HL-60 (cell line): Measurements from ENCODE around the gene PRDM16.

Experiments
- DNase-seq, 2 experiments: peaks; one replicate each; pipeline ENCODE4 v3.0.0-alpha.2; 2010 to 2020; ENCODE audit warnings: low read depth in 1 of 2, low spot score in 1 of 2
- H3K27ac ChIP-seq: fragments of 250-450 bp; sonication (Bioruptor Pico); replicated peaks from 2 replicates; pipeline ENCODE4 v1.5.1; 2020; ENCODE audit warnings: mild to moderate bottlenecking, moderate library complexity
- H3K27me3 ChIP-seq: fragments of 250-450 bp; sonication (Bioruptor Pico); 2 replicates; pipeline ENCODE4 v1.5.1; 2021; ENCODE audit warnings: mild to moderate bottlenecking, moderate library complexity; ENCODE audit not compliant: insufficient read depth, poor library complexity, severe bottlenecking
- H3K4me3 ChIP-seq: replicated peaks from 2 replicates; pipeline ENCODE4 v1.5.1; 2011; ENCODE audit warnings: mild to moderate bottlenecking, control low read depth, low read length; ENCODE audit not compliant: insufficient read depth
- GABPA ChIP-seq: IDR thresholded peaks from 2 replicates; pipeline ENCODE4 v1.6.1; 2012; ENCODE audit warnings: low read depth
- POLR2AphosphoS5 ChIP-seq: IDR thresholded peaks from 2 replicates; pipeline ENCODE4 v1.6.1; 2012; ENCODE audit warnings: low read depth
- SPI1 ChIP-seq: IDR thresholded peaks from 2 replicates; pipeline ENCODE4 v1.6.1; 2012; ENCODE audit warnings: low read depth, mild to moderate bottlenecking, borderline replicate concordance
- TF ChIP-seq, protein P1 (sequence below): IDR thresholded peaks from 2 replicates; pipeline ENCODE4 v1.6.1; 2012; ENCODE audit warnings: low read depth; ENCODE audit not compliant: insufficient replicate concordance
- TF ChIP-seq, protein P2 (sequence below): IDR thresholded peaks from one replicate; pipeline ENCODE4 v1.5.1; 2011; ENCODE audit warnings: low read length, control low read depth, inconsistent platforms; ENCODE audit not compliant: insufficient read depth

The PRDM16 gene

DNA sequence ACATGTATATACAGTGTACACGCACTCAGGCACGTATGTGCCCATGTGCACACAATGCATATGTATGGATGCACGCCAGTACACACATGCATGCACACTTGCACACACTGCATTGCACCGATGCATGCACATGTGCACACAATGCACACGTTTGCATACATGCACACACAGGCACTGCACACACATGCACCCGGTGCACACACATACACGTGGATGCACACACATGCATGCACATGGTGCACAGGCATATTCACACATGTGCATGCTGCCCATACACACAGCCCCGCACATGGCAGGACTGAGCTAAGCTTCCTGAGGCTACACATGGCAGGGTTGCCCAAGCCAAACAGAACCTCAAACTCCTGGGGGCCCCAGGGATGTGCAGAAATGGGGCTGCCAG lies 405.0 kb downstream of the PRDM16 start:
- no peak for TF ChIP-seq SPI1
- no peak for TF ChIP-seq GABPA
- no peak for TF ChIP-seq POLR2AphosphoS5
- TF ChIP-seq, protein P1, sequence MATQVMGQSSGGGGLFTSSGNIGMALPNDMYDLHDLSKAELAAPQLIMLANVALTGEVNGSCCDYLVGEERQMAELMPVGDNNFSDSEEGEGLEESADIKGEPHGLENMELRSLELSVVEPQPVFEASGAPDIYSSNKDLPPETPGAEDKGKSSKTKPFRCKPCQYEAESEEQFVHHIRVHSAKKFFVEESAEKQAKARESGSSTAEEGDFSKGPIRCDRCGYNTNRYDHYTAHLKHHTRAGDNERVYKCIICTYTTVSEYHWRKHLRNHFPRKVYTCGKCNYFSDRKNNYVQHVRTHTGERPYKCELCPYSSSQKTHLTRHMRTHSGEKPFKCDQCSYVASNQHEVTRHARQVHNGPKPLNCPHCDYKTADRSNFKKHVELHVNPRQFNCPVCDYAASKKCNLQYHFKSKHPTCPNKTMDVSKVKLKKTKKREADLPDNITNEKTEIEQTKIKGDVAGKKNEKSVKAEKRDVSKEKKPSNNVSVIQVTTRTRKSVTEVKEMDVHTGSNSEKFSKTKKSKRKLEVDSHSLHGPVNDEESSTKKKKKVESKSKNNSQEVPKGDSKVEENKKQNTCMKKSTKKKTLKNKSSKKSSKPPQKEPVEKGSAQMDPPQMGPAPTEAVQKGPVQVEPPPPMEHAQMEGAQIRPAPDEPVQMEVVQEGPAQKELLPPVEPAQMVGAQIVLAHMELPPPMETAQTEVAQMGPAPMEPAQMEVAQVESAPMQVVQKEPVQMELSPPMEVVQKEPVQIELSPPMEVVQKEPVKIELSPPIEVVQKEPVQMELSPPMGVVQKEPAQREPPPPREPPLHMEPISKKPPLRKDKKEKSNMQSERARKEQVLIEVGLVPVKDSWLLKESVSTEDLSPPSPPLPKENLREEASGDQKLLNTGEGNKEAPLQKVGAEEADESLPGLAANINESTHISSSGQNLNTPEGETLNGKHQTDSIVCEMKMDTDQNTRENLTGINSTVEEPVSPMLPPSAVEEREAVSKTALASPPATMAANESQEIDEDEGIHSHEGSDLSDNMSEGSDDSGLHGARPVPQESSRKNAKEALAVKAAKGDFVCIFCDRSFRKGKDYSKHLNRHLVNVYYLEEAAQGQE: no peak
- TF ChIP-seq, protein P2, sequence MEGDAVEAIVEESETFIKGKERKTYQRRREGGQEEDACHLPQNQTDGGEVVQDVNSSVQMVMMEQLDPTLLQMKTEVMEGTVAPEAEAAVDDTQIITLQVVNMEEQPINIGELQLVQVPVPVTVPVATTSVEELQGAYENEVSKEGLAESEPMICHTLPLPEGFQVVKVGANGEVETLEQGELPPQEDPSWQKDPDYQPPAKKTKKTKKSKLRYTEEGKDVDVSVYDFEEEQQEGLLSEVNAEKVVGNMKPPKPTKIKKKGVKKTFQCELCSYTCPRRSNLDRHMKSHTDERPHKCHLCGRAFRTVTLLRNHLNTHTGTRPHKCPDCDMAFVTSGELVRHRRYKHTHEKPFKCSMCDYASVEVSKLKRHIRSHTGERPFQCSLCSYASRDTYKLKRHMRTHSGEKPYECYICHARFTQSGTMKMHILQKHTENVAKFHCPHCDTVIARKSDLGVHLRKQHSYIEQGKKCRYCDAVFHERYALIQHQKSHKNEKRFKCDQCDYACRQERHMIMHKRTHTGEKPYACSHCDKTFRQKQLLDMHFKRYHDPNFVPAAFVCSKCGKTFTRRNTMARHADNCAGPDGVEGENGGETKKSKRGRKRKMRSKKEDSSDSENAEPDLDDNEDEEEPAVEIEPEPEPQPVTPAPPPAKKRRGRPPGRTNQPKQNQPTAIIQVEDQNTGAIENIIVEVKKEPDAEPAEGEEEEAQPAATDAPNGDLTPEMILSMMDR: no peak
- H3K4me3 ChIP-seq: no peak overlapping the region
- peaks cover 4% of the 10 kb centered on the region for H3K27me3 ChIP-seq
- H3K27ac ChIP-seq: no peak overlapping the region
- DNase-seq: no peak

DNA sequence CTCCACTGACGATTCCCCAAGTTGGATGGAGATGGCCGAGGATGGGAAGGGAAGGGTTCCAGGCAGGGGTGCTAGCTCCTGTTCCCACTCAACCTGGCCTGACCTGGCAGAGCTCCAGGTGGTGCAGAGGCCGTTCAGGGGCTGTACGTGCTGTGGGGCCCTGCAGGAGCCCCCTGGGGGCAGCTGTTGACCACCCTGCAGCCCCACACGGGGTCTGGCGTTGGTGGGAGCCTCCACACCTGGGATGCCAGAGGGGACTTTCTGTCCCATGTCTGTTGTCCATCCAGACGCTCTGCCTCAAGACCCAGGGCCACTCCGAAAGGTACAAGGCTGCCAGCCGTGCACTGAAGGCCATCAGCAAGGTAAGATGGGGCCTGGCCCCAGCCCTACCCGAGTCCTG lies 405.4 kb downstream of the PRDM16 start:
- no peak for DNase-seq
- Histone ChIP-seq H3K27me3 (peaks cover 5% of the 10 kb centered on the region), H3K4me3 (no peak overlapping the region), H3K27ac (no peak overlapping the region)
- TF ChIP-seq POLR2AphosphoS5 (no peak), GABPA (no peak), SPI1 (no peak)
- TF ChIP-seq, protein P1: no peak
- TF ChIP-seq, protein P2: no peak

DNA sequence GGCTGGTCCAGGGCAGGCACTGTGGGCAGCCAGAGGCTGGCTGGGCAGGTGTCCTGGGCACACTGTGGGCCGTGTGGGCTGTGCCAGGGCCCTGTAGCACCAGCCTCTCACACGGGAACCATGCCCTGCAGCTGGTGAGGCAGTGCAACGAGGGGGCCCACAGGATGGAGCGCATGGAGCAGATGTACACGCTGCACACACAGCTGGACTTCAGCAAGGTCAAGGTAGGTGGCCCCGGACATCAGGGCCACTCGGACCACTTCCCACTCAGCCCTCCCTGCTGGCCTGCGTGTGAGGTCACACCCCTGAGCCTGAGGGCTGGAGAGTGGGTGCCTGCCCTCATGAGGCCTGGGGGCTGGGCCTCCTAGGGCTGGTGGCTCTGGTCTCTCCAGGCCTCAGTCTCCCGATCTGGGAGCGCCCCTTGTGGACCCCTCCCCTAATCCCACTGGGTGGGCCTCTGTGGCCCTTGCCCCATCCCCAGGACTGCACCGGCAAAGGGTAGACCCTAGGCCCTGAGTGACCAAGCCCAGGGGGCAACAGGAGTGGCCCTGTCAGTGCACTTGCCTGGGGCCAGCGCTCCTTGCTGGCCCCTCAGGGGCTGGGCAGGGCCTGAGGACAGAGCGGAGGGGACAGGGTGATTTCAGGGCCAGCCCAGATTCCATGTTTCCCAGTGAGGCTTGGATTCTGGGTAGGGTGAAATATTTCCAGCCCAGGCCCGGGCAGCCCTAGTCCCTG lies 407.0 kb downstream of the PRDM16 start:
- TF ChIP-seq SPI1: no peak
- no peak for TF ChIP-seq POLR2AphosphoS5
- no peak for TF ChIP-seq GABPA
- TF ChIP-seq, protein P1: no peak
- TF ChIP-seq, protein P2: no peak
- H3K4me3 ChIP-seq: no peak overlapping the region
- DNase-seq: no peak
- H3K27me3 ChIP-seq: peaks cover 15% of the 10 kb centered on the region
- no peak overlapping the region for H3K27ac ChIP-seq
